ENCODE measurements around the gene TSPAN13.

DNA sequence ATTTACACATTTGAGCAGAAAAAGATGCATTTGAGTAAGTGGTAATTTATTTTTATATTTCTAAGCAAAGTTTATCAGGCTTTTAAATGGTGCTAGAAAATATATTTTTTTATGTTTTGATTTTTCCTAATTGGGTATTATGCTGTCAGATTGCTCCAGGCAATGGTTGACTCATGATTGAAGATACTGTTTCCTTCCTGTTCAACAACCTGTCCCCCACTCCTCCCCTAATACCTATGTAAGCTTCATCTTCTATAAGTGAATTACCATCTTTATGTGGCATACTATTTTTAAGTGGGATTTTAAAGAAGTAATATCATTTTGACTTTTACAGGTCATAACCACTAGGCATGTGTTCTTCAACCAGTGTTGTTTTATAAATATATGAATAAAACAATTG lies 21.4 kb downstream of the TSPAN13 start:
- TF ChIP-seq, protein P1, sequence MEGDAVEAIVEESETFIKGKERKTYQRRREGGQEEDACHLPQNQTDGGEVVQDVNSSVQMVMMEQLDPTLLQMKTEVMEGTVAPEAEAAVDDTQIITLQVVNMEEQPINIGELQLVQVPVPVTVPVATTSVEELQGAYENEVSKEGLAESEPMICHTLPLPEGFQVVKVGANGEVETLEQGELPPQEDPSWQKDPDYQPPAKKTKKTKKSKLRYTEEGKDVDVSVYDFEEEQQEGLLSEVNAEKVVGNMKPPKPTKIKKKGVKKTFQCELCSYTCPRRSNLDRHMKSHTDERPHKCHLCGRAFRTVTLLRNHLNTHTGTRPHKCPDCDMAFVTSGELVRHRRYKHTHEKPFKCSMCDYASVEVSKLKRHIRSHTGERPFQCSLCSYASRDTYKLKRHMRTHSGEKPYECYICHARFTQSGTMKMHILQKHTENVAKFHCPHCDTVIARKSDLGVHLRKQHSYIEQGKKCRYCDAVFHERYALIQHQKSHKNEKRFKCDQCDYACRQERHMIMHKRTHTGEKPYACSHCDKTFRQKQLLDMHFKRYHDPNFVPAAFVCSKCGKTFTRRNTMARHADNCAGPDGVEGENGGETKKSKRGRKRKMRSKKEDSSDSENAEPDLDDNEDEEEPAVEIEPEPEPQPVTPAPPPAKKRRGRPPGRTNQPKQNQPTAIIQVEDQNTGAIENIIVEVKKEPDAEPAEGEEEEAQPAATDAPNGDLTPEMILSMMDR (IDR thresholded peaks at IDR 0.05; ENCODE audit: low read length) = no peak
- TF ChIP-seq EZH2 (optimal IDR thresholded peaks at IDR 0.05; ENCODE audit: low read depth, low read length) (no peak), EZH2phosphoT487 (IDR thresholded peaks at IDR 0.05; ENCODE audit: low read length) (no peak)

Measured in MM.1S (cell line).